SK-N-SH treated with all-trans-retinoic acid at 6 μM for 48 hours (cell line): ENCODE data around the gene KIF26A.

Experiments
- ATAC-seq: fragments of 200-7000 bp; cut with Tn5 transposase; 3 replicates; pipeline ENCODE4 v1.9.1; 2020; ENCODE audit warnings: mild to moderate bottlenecking, moderate library complexity
- ARNTL ChIP-seq: fragments of 450-650 bp; formaldehyde crosslinking; IDR thresholded peaks from 2 replicates; pipeline ENCODE4 v1.5.0; 2020; ENCODE audit warnings: low read depth, mild to moderate bottlenecking, moderate library complexity, borderline replicate concordance
- BACH2 ChIP-seq: fragments of 250-450 bp; sonication (Bioruptor Pico); IDR thresholded peaks from 2 replicates; pipeline ENCODE4 v1.9.0; 2021; ENCODE audit warnings: mild to moderate bottlenecking, borderline replicate concordance
- CSDC2 ChIP-seq: fragments of 250-450 bp; sonication (Bioruptor Pico); IDR thresholded peaks from 2 replicates; pipeline ENCODE4 v1.5.0; 2020; ENCODE audit warnings: mild to moderate bottlenecking, moderate library complexity
- ESRRG ChIP-seq: fragments of 250-450 bp; sonication (Bioruptor Pico); IDR thresholded peaks from 2 replicates; pipeline ENCODE4 v1.6.1; 2021; ENCODE audit warnings: mild to moderate bottlenecking
- GLIS3 ChIP-seq: fragments of 250-450 bp; sonication (Bioruptor Pico); IDR thresholded peaks from 2 replicates; pipeline ENCODE4 v1.5.0; 2020; ENCODE audit warnings: mild to moderate bottlenecking, moderate library complexity
- ISL1 ChIP-seq: fragments of 250-450 bp; sonication (Bioruptor Pico); IDR thresholded peaks from 2 replicates; pipeline ENCODE4 v2.1.2; 2022; ENCODE audit warnings: mild to moderate bottlenecking, moderate library complexity
- OSR1 ChIP-seq: fragments of 250-450 bp; sonication (Bioruptor Pico); IDR thresholded peaks from 2 replicates; pipeline ENCODE4 v1.8.0; 2022; ENCODE audit warnings: moderate library complexity, mild to moderate bottlenecking, inconsistent platforms
- SNAI2 ChIP-seq: fragments of 250-450 bp; sonication (Bioruptor Pico); IDR thresholded peaks from 2 replicates; pipeline ENCODE4 v1.5.0; 2020; ENCODE audit warnings: mild to moderate bottlenecking, moderate library complexity
- TCF4 ChIP-seq: fragments of 250-450 bp; sonication (Bioruptor Pico); IDR thresholded peaks from 2 replicates; pipeline ENCODE4 v1.8.0; 2021; ENCODE audit warnings: mild to moderate bottlenecking, moderate library complexity, borderline replicate concordance
- TOX ChIP-seq: fragments of 250-450 bp; sonication (Bioruptor Pico); IDR thresholded peaks from 2 replicates; pipeline ENCODE4 v1.8.0; 2021; ENCODE audit warnings: mild to moderate bottlenecking, moderate library complexity, borderline replicate concordance
- ZC3H10 ChIP-seq: fragments of 250-450 bp; sonication (Bioruptor Pico); IDR thresholded peaks from 2 replicates; pipeline ENCODE4 v1.5.1; 2021; ENCODE audit warnings: mild to moderate bottlenecking, moderate library complexity
- ZFP30 ChIP-seq: fragments of 450-650 bp; formaldehyde crosslinking; IDR thresholded peaks from 2 replicates; pipeline ENCODE4 v1.5.0; 2022; ENCODE audit warnings: mild to moderate bottlenecking, moderate library complexity
- ZNF565 ChIP-seq: fragments of 450-650 bp; formaldehyde crosslinking; conservative IDR thresholded peaks from 2 replicates; pipeline ENCODE4 v1.5.0; 2020; ENCODE audit warnings: low read depth, mild to moderate bottlenecking, moderate library complexity
- ZNF70 ChIP-seq: fragments of 450-650 bp; formaldehyde crosslinking; IDR thresholded peaks from 2 replicates; pipeline ENCODE4 v1.5.0; 2020; ENCODE audit warnings: mild to moderate bottlenecking, moderate library complexity
- ZNF8 ChIP-seq: fragments of 450-650 bp; formaldehyde crosslinking; IDR thresholded peaks from 2 replicates; pipeline ENCODE4 v1.5.0; 2020; ENCODE audit warnings: mild to moderate bottlenecking, moderate library complexity
- TF ChIP-seq, protein P1 (sequence below): fragments of 250-450 bp; sonication (Bioruptor Pico); IDR thresholded peaks from 2 replicates; pipeline ENCODE4 v1.5.1; 2021; ENCODE audit warnings: mild to moderate bottlenecking, moderate library complexity
- TF ChIP-seq, protein P2 (sequence below): fragments of 250-450 bp; sonication (Bioruptor Pico); IDR thresholded peaks from 2 replicates; pipeline ENCODE4 v1.5.0; 2020; ENCODE audit warnings: mild to moderate bottlenecking, moderate library complexity
- TF ChIP-seq, protein P3 (sequence below): fragments of 250-450 bp; sonication (Bioruptor Pico); IDR thresholded peaks from 2 replicates; pipeline ENCODE4 v1.8.0; 2021; ENCODE audit warnings: low read depth, mild to moderate bottlenecking, moderate library complexity, borderline replicate concordance
- TF ChIP-seq, protein P4 (sequence below): fragments of 250-450 bp; sonication (Bioruptor Pico); IDR thresholded peaks from 2 replicates; pipeline ENCODE4 v1.8.0; 2020; ENCODE audit warnings: mild to moderate bottlenecking, moderate library complexity, borderline replicate concordance
- TF ChIP-seq, protein P5 (sequence below): fragments of 250-450 bp; sonication (Bioruptor Pico); IDR thresholded peaks from 2 replicates; pipeline ENCODE4 v1.5.1; 2020; ENCODE audit warnings: low read depth, mild to moderate bottlenecking, moderate library complexity

Gene KIF26A

DNA sequence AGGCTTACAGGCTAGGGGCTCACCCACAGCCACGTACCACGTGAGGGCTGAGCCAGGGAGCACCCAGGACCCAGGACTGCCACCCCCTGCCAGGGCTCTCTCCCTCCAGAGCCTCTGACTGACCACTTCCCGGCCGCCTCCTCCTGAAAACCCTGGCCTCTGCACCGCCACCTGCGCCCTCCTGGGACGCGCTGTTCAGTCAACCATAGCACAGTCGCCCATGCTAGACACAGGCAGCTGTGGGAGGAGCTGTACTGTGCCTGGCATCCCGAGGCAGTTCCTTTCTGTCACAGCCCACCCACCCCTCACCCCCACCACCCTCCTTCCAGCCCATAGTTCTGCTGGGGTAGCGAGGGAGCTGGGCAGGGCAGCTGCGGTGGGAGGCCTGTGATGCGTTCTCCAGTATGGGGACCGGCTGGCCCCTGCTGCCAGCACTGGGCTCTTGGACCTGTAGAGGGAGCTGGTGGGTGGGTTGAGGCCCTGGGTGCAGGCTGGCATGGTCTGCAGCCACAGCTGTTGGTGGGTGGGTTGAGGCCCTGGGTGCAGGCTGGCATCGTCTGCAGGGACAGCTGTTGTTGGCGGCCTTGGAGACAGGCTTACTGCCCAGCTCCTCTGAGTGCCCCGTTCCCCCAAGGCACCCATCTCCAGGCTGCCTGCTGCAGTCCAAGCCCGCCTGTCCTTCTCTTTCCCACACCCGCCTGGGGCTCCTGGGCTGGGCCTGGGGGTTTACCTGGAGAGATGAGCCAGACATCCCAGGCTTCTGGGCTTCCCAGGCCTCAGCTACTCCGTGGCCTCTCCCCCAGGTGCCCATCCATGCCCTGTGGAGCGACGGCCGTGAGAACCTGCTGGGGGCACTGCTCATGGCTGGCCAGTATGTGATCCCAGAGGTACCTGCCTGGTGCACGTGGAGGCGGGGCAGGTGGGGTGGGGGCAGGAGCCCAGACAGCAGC lies 41.4 kb upstream of the KIF26A start:
- no peak for TF ChIP-seq OSR1 (CRISPR knock-in tag)
- 0 out of 3 replicates have a peak, but pooled peaks have one; percentile 18 for ATAC-seq

DNA sequence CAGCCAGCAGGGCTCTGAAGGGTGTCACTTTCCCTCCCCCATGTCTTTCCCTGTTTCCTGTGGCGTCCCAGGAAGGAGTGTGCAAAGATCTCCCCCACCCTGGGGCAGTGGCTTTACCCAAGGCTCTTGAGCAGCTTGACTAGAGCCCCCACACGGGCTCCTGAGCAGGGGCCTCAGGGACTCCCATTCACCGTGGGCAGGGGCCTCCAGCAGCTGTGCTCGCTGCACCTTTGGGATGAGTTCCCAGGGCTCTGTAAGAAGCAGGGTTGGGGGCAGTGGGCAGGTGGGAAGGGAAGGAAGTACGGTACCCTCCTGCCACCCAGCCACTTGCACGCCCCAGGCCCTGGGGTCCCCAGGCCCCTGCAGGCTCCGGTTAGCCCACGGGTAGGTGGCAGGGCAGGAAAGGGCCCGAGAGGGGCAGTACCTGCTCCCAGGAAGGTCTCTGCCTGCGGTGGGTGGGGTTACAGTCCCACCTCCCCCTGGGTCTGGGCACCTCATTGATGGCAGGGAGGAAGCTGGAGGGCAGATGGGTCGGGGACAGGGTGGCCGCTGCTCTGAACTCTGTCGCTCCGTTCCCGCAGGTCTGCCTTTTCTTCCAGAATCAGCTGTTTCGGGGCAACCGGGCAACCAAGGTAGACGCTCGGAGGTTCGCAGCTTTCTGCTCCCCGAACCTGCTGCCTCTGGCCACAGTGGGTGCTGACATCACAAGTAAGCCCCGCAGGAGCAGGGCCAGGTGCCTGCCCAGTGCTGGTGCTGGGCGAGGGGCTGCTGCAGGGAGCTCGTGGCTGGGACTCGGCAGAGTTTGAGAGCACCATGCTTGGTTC lies 39.9 kb upstream of the KIF26A start:
- TF ChIP-seq ZNF565 (no peak), ZC3H10 (no peak), OSR1 (CRISPR knock-in tag) (no peak), BACH2 (CRISPR knock-in tag) (no peak), ISL1 (CRISPR knock-in tag) (no peak), ZNF8 (CRISPR knock-in tag) (no peak), GLIS3 (no peak), ZFP30 (no peak), SNAI2 (CRISPR knock-in tag) (no peak)
- TF ChIP-seq, protein P1, sequence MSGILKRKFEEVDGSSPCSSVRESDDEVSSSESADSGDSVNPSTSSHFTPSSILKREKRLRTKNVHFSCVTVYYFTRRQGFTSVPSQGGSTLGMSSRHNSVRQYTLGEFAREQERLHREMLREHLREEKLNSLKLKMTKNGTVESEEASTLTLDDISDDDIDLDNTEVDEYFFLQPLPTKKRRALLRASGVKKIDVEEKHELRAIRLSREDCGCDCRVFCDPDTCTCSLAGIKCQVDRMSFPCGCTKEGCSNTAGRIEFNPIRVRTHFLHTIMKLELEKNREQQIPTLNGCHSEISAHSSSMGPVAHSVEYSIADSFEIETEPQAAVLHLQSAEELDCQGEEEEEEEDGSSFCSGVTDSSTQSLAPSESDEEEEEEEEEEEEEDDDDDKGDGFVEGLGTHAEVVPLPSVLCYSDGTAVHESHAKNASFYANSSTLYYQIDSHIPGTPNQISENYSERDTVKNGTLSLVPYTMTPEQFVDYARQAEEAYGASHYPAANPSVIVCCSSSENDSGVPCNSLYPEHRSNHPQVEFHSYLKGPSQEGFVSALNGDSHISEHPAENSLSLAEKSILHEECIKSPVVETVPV (CRISPR knock-in tag), result no peak
- TF ChIP-seq, protein P2, sequence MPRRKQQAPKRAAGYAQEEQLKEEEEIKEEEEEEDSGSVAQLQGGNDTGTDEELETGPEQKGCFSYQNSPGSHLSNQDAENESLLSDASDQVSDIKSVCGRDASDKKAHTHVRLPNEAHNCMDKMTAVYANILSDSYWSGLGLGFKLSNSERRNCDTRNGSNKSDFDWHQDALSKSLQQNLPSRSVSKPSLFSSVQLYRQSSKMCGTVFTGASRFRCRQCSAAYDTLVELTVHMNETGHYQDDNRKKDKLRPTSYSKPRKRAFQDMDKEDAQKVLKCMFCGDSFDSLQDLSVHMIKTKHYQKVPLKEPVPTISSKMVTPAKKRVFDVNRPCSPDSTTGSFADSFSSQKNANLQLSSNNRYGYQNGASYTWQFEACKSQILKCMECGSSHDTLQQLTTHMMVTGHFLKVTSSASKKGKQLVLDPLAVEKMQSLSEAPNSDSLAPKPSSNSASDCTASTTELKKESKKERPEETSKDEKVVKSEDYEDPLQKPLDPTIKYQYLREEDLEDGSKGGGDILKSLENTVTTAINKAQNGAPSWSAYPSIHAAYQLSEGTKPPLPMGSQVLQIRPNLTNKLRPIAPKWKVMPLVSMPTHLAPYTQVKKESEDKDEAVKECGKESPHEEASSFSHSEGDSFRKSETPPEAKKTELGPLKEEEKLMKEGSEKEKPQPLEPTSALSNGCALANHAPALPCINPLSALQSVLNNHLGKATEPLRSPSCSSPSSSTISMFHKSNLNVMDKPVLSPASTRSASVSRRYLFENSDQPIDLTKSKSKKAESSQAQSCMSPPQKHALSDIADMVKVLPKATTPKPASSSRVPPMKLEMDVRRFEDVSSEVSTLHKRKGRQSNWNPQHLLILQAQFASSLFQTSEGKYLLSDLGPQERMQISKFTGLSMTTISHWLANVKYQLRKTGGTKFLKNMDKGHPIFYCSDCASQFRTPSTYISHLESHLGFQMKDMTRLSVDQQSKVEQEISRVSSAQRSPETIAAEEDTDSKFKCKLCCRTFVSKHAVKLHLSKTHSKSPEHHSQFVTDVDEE (CRISPR knock-in tag), result no peak
- ATAC-seq, result no peak

DNA sequence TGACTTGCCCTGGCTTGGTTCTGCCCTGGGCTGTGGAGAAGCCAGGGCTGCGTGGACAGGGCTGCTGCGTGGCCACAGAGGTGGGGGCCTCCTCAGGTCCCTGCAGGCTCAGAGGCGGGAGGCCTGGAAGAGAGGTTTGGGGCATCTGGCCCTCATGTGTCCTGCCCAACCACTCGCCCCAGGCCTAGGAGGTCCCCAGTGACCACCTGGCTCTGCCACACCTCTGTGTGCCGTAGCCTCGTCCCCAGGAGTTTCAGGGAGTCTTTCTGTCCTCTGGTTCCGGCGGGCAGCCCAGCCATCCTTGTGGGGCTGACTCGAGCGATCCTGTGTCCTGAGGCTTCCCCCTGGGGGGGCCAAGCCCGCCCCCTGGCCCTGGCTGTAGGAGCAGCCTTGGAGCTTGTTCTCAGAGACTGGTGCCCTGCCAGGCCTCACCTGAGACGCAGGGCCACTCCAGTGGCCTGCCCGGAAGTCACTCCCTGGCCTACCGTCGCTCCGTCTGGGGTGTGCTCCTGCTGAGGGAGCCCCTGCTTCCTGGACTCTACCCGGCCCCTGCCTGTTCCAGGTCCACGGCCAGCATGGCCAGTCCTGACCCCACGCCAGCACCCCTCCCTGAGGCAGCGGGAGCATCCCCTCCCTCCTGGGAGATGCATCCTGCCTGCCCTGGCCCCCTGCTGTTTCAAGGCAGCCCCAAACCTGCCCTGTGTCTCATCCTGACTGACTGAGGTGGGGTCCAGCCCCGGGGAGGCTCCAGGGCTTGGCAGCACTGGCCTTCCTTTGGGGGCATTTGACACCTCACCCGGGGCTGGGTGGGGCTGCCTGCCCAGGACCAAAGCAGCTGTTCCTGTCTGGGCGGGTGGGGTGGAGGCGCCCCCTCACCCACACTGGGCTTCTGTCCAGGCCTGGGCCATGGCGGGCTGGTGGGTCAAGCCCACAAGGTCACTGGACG lies 39.0 kb upstream of the KIF26A start:
- TF ChIP-seq ESRRG (no peak), ZC3H10 (no peak), CSDC2 (no peak), ISL1 (CRISPR knock-in tag) (no peak), ZNF70 (no peak)
- TF ChIP-seq, protein P3, sequence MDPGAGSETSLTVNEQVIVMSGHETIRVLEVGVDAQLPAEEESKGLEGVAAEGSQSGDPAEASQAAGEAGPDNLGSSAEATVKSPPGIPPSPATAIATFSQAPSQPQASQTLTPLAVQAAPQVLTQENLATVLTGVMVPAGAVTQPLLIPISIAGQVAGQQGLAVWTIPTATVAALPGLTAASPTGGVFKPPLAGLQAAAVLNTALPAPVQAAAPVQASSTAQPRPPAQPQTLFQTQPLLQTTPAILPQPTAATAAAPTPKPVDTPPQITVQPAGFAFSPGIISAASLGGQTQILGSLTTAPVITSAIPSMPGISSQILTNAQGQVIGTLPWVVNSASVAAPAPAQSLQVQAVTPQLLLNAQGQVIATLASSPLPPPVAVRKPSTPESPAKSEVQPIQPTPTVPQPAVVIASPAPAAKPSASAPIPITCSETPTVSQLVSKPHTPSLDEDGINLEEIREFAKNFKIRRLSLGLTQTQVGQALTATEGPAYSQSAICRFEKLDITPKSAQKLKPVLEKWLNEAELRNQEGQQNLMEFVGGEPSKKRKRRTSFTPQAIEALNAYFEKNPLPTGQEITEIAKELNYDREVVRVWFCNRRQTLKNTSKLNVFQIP (CRISPR knock-in tag), result no peak

DNA sequence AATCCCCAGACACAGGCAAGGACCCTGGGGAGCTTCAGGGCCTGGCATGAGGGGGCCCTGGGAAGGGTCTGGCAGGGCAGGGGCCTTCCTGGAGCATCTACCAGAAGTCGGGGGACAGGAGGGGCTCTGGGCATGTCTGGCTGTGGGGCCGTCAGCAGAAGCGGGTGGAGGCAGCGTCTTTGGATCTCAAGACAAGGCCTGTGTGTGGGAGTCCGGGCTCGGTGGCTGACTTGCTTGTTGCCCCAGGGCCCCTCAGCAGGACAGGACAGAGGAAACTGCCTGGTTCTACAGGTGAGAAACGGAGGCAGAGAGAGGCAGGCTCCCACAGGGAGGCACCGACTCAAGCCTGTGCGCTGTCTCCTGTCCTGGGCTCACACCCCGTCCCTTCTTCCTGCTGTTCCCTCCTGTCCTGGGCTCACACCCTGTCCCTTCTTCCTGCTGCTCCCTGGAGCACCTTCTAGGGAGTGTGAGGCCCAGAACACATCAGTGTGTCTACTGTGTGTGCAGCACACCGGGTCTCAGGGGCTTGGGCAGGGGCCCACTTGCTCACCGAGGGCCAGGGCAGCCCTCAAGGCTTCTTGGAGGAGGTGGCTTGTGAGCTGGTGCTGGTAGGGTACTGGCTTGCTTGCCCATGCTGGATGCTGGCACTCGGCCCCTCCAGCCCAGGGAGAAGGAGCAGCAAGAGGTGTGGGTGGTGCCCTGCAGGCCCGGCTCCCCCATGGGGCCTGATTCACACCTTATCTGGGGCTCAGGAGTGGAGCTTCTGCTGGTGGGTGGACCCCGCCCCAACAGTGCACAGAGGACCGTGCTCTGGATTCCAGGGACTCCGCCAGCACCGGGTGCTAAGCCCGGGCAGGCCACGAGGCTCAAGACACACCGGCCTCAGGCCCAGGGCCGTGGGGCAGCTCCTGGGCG lies 38.0 kb upstream of the KIF26A start:
- no peak for ATAC-seq
- no peak for TF ChIP-seq ZC3H10
- no peak for TF ChIP-seq ARNTL (CRISPR knock-in tag)
- TF ChIP-seq, protein P4, sequence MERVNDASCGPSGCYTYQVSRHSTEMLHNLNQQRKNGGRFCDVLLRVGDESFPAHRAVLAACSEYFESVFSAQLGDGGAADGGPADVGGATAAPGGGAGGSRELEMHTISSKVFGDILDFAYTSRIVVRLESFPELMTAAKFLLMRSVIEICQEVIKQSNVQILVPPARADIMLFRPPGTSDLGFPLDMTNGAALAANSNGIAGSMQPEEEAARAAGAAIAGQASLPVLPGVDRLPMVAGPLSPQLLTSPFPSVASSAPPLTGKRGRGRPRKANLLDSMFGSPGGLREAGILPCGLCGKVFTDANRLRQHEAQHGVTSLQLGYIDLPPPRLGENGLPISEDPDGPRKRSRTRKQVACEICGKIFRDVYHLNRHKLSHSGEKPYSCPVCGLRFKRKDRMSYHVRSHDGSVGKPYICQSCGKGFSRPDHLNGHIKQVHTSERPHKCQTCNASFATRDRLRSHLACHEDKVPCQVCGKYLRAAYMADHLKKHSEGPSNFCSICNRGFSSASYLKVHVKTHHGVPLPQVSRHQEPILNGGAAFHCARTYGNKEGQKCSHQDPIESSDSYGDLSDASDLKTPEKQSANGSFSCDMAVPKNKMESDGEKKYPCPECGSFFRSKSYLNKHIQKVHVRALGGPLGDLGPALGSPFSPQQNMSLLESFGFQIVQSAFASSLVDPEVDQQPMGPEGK, result no peak
- TF ChIP-seq SNAI2 (CRISPR knock-in tag), result no peak
- no peak for TF ChIP-seq TOX (CRISPR knock-in tag)
- TF ChIP-seq, protein P1 (CRISPR knock-in tag), result no peak
- no peak for TF ChIP-seq TCF4 (CRISPR knock-in tag)
- no peak for TF ChIP-seq OSR1 (CRISPR knock-in tag)
- no peak for TF ChIP-seq CSDC2
- TF ChIP-seq ZFP30, result no peak
- TF ChIP-seq, protein P5, sequence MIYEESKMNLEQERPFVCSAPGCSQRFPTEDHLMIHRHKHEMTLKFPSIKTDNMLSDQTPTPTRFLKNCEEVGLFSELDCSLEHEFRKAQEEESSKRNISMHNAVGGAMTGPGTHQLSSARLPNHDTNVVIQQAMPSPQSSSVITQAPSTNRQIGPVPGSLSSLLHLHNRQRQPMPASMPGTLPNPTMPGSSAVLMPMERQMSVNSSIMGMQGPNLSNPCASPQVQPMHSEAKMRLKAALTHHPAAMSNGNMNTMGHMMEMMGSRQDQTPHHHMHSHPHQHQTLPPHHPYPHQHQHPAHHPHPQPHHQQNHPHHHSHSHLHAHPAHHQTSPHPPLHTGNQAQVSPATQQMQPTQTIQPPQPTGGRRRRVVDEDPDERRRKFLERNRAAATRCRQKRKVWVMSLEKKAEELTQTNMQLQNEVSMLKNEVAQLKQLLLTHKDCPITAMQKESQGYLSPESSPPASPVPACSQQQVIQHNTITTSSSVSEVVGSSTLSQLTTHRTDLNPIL (CRISPR knock-in tag), result no peak
- TF ChIP-seq ZNF70, result no peak

More for the DNA sequence above, 39.0 kb upstream of the KIF26A start:
- no peak for ATAC-seq
